GM21367 (cell line): ENCODE data around the gene RNF112.
A peak's percentile ranks its signal among the peaks of the same experiment; 100 is the strongest.

Experiments
- ATAC-seq: cut with Tn5 transposase; IDR thresholded peaks from one replicate; pipeline ENCODE4 v1.9.1; 2021; ENCODE audit not compliant: unreplicated experiment

RNF112 gene

GRCh38 chr17:19410875-19411620 lies at the start of gene RNF112:
Gene RNF112 (plus strand): TSS chr17:19411232. CDS start chr17:19411409, 177 bp downstream.
- no peak for ATAC-seq

- ATAC-seq: no peak
These were observed 49.7 kb upstream of the RNF112 start for GRCh38 chr17:19361326-19361725.

GRCh38 chr17:19361944-19362276 lies 49.1 kb upstream of the RNF112 start:
- ATAC-seq: no peak

GRCh38 chr17:19362277-19363113 lies 48.5 kb upstream of the RNF112 start, which contains the start of gene B9D1:
Gene B9D1 (minus strand): TSS chr17:19362723. CDS start chr17:19362569, 154 bp downstream.
- peak; percentile 62 for ATAC-seq

GRCh38 chr17:19363114-19363438 lies 48.0 kb upstream of the RNF112 start:
- ATAC-seq: no peak

GRCh38 chr17:19363460-19364035 lies 47.5 kb upstream of the RNF112 start:
- no peak for ATAC-seq

GRCh38 chr17:19364699-19365498 lies 46.1 kb upstream of the RNF112 start:
- ATAC-seq: no peak

- no peak for ATAC-seq
These were observed 45.6 kb upstream of the RNF112 start for GRCh38 chr17:19365499-19365817.

GRCh38 chr17:19365833-19366636 lies 45.0 kb upstream of the RNF112 start:
- ATAC-seq: no peak

- no peak for ATAC-seq
These were observed 44.4 kb upstream of the RNF112 start for GRCh38 chr17:19366637-19366972.

- no peak for ATAC-seq
These were observed 42.8 kb upstream of the RNF112 start for GRCh38 chr17:19368229-19368628.

- ATAC-seq: no peak
These were observed 41.8 kb upstream of the RNF112 start for GRCh38 chr17:19369107-19369778.

- ATAC-seq: no peak
These were observed 41.1 kb upstream of the RNF112 start for GRCh38 chr17:19369846-19370492.

- no peak for ATAC-seq
These were observed 40.5 kb upstream of the RNF112 start for GRCh38 chr17:19370493-19370960.

GRCh38 chr17:19371259-19372010 lies 39.6 kb upstream of the RNF112 start:
- no peak for ATAC-seq

GRCh38 chr17:19372011-19372370 lies 39.0 kb upstream of the RNF112 start:
- no peak for ATAC-seq

GRCh38 chr17:19372439-19372838 lies 38.6 kb upstream of the RNF112 start:
- no peak for ATAC-seq

GRCh38 chr17:19372866-19373504 lies 38.0 kb upstream of the RNF112 start:
- no peak for ATAC-seq
